ENCODE results near the gene INPP5D. TPM values are rescaled to one million over a fixed set of nuclear protein-coding genes. Genes with fewer than 3 reads are reported as not detected.

INPP5D gene
- total and polyA plus RNA-seq, 7 donors, result 1.2 to 4.2 (median 2.8) TPM

- H3K4me1 ChIP-seq, result no peaks in the 10 kb centered on the region
- H3K27me3 ChIP-seq (ENCODE audit: insufficient read depth in 3 of 3, low read length in 2 of 3), result no peaks in the 10 kb centered on the region
- intact Hi-C loops (cut with DNase I), result no loop called here
- DNase-seq (no peak), ATAC-seq (no peak)
- no peaks in the 10 kb centered on the region for H3K9me3 ChIP-seq
- H3K4me3 ChIP-seq, result no peak overlapping the region
- TF ChIP-seq, protein P1, sequence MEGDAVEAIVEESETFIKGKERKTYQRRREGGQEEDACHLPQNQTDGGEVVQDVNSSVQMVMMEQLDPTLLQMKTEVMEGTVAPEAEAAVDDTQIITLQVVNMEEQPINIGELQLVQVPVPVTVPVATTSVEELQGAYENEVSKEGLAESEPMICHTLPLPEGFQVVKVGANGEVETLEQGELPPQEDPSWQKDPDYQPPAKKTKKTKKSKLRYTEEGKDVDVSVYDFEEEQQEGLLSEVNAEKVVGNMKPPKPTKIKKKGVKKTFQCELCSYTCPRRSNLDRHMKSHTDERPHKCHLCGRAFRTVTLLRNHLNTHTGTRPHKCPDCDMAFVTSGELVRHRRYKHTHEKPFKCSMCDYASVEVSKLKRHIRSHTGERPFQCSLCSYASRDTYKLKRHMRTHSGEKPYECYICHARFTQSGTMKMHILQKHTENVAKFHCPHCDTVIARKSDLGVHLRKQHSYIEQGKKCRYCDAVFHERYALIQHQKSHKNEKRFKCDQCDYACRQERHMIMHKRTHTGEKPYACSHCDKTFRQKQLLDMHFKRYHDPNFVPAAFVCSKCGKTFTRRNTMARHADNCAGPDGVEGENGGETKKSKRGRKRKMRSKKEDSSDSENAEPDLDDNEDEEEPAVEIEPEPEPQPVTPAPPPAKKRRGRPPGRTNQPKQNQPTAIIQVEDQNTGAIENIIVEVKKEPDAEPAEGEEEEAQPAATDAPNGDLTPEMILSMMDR (IDR thresholded peaks at IDR 0.05), result no peak
- WGBS, 3 donors, result 89 to 90% (median 90%) methylated on average over 18 of the region's 18 CpGs
- no peaks in the 10 kb centered on the region for H3K36me3 ChIP-seq (ENCODE audit: insufficient read depth in 1 of 2, low read depth in 1 of 2)
- H3K27ac ChIP-seq, result no peak overlapping the region
Observed at GRCh38 chr2:233023007-233023760, 37.0 kb upstream of the INPP5D start.

DNA sequence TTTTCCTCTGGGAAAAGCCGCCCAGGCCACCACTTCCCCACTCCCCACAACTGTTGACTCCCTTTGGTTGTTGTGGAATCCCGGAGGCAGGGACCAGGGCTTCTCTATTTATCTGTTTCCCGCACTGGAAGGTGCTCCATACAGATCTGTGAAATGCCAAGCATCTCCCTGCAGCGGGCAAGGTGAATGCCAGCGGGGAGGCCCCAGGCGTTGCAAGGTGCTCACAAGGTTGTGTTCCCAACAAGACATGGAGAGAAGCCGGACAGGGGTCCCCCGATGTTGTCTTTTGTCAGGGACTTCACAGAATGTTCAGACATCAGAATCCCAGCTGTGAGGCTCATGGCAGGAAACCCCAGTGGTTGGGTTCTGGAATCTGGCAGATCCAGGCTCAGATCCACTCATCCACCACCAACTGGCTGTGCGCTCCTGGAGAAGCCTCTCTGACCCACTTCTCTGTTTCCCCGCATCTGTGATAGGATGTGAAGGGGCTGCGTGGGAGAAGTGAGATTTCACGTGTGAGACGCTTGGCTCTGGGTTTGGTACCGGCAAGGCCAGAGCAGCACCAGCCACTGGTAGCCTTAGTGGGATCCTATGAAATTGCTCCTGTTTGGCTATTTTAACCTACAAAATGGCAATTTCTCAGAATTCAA, 36.3 kb upstream of the INPP5D start:
- ATAC-seq, result no peak
- Histone ChIP-seq H3K4me1 (no peaks in the 10 kb centered on the region), H3K27me3 (ENCODE audit: insufficient read depth in 3 of 3, low read length in 2 of 3) (no peaks in the 10 kb centered on the region), H3K9me3 (no peaks in the 10 kb centered on the region), H3K36me3 (ENCODE audit: insufficient read depth in 1 of 2, low read depth in 1 of 2) (no peaks in the 10 kb centered on the region), H3K27ac (no peak overlapping the region), H3K4me3 (no peak overlapping the region)
- 89 to 91% (median 90%) methylated on average over 14 of the region's 14 CpGs for WGBS, 3 donors
- TF ChIP-seq, protein P1 (IDR thresholded peaks at IDR 0.05), result no peak
- no peak for DNase-seq
- intact Hi-C loops (cut with DNase I), result no loop called here

GRCh38 chr2:233025706-233026105, 34.4 kb upstream of the INPP5D start:
- Histone ChIP-seq H3K27ac (no peak overlapping the region), H3K27me3 (ENCODE audit: insufficient read depth in 3 of 3, low read length in 2 of 3) (no peaks in the 10 kb centered on the region), H3K9me3 (no peaks in the 10 kb centered on the region), H3K4me3 (no peak overlapping the region), H3K36me3 (ENCODE audit: insufficient read depth in 1 of 2, low read depth in 1 of 2) (no peaks in the 10 kb centered on the region), H3K4me1 (no peaks in the 10 kb centered on the region)
- no peak for DNase-seq
- no peak for ATAC-seq
- TF ChIP-seq, protein P1 (IDR thresholded peaks at IDR 0.05), result no peak
- 77 to 85% (median 80%) methylated on average over 7 of the region's 7 CpGs for WGBS, 3 donors
- intact Hi-C loops (cut with DNase I), result no loop called here

GRCh38 chr2:233026198-233026813, 33.8 kb upstream of the INPP5D start:
- H3K4me3 ChIP-seq, result no peak overlapping the region
- DNase-seq, result no peak
- no peak for ATAC-seq
- H3K4me1 ChIP-seq, result no peaks in the 10 kb centered on the region
- no peak overlapping the region for H3K27ac ChIP-seq
- H3K36me3 ChIP-seq (ENCODE audit: insufficient read depth in 1 of 2, low read depth in 1 of 2), result no peaks in the 10 kb centered on the region
- no peaks in the 10 kb centered on the region for H3K9me3 ChIP-seq
- intact Hi-C loops (cut with DNase I), result no loop called here
- WGBS, 3 donors, result 81 to 87% (median 84%) methylated on average over 4 of the region's 4 CpGs
- TF ChIP-seq, protein P1 (IDR thresholded peaks at IDR 0.05), result no peak
- H3K27me3 ChIP-seq (ENCODE audit: insufficient read depth in 3 of 3, low read length in 2 of 3), result no peaks in the 10 kb centered on the region
